ENCODE measurements around the gene ZNRF2. TPM values are rescaled to one million over a fixed set of nuclear protein-coding genes. Genes with fewer than 3 reads are reported as not detected.
"Not testable (repeated sequence)": the region's sequence is repeated elsewhere in the genome, so short reads cannot be mapped to it uniquely, and the experiment has no call there.

Gene ZNRF2
- total RNA-seq, 4 donors from 2014 or later = 27.2 to 43.6 (median 36.5) TPM

DNA sequence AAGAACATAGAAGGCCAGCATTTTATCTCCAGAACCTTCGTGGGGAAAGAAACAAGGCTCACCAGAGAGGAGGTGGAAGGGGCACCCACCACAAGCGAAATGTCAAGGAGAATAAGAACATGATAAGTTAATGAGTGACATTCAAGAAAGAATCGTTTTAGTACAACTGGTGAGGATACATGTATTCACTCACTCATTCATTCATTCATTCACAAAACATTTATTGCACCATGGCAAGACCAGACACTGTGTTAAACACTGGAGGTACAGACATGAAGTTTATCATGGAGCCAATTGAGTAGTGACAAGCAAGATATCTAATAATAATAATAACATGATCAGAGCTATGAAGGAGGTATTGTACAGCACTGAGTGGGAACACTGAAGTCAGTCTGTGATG is 1.7 kb upstream of the ZNRF2 start:
- H3K4me1 ChIP-seq = peaks cover 0 to 19% (median 5%) of the 10 kb centered on the region in 4 donors
- no peaks in the 10 kb centered on the region for H3K9me3 ChIP-seq
- H3K27me3 ChIP-seq = no peaks in the 10 kb centered on the region
- no peaks in the 10 kb centered on the region for H3K36me3 ChIP-seq
- TF ChIP-seq, protein P1, sequence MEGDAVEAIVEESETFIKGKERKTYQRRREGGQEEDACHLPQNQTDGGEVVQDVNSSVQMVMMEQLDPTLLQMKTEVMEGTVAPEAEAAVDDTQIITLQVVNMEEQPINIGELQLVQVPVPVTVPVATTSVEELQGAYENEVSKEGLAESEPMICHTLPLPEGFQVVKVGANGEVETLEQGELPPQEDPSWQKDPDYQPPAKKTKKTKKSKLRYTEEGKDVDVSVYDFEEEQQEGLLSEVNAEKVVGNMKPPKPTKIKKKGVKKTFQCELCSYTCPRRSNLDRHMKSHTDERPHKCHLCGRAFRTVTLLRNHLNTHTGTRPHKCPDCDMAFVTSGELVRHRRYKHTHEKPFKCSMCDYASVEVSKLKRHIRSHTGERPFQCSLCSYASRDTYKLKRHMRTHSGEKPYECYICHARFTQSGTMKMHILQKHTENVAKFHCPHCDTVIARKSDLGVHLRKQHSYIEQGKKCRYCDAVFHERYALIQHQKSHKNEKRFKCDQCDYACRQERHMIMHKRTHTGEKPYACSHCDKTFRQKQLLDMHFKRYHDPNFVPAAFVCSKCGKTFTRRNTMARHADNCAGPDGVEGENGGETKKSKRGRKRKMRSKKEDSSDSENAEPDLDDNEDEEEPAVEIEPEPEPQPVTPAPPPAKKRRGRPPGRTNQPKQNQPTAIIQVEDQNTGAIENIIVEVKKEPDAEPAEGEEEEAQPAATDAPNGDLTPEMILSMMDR (IDR thresholded peaks at IDR 0.05) = no peak
- no peak for TF ChIP-seq POLR2A (IDR thresholded peaks at IDR 0.05)
- peak overlapping the region in 2 of 4 donors; percentile 42 to 100 for H3K27ac ChIP-seq
- no peak overlapping the region for H3K4me3 ChIP-seq
- DNase-seq = no peak

DNA sequence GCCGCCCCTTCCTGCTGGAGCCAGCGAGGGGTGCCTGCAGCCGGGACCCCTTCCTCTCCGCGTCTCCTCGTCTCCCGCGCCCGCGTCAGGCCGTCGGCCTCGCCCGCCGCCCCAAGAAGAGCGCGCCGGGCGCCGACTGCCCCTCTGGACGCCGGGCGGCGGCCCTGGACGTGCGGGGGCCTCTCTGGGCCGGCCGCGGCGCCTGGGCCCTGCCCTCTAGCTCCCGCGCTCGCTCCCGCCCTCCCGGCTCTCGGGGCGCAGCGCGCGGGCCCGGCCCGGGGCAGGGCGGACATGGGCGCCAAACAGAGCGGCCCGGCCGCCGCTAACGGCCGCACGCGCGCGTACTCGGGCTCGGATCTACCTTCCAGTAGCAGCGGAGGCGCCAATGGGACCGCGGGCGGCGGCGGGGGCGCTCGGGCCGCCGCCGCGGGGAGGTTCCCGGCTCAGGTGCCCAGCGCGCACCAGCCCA is 704 bp downstream of the ZNRF2 start:
- peak in 1 of 2 donors; percentile 33 for TF ChIP-seq POLR2A (IDR thresholded peaks at IDR 0.05)
- TF ChIP-seq, protein P1 (IDR thresholded peaks at IDR 0.05) = no peak
- peak in 2 of 3 donors; percentile 66 to 80 for DNase-seq
- Histone ChIP-seq H3K27me3 (no peaks in the 10 kb centered on the region), H3K9me3 (no peaks in the 10 kb centered on the region), H3K4me1 (peaks cover 0 to 26% (median 6%) of the 10 kb centered on the region in 4 donors), H3K4me3 (peak overlapping the region; percentile 74 to 96 (median 90)), H3K27ac (peak overlapping the region; percentile 99 to 100 (median 100)), H3K36me3 (no peaks in the 10 kb centered on the region)

DNA sequence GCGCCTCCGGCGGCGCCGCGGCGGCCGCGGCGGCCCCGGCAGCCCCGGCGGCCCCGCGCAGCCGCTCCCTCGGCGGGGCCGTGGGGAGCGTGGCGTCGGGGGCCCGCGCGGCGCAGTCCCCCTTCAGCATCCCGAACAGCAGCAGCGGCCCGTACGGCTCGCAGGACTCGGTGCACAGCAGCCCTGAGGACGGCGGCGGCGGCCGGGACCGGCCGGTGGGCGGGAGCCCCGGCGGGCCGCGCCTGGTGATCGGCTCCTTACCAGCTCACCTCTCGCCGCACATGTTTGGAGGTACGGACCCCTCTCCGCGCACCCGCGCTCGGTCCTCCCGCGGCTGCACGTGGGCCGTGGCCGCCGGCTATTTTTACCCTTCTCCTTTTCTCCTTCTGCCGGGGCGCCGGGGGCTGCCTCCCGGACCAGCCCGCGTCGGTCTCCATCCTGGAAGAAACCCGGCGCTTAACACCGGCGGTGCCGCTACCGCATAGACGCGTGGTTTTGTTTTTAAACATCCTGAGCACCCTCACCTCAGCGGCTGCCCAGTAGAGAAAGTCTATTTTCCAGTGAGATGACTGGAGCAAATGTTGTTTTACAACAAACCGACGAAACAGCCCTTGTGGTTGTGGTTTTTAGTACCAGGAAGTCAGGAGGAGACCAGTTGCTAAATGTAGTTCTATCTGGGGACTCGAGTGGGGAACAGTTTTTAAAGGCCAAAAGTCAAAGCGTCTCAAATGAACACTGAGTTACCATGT is 1.3 kb downstream of the ZNRF2 start:
- peak; percentile 53 to 78 (median 64) for DNase-seq
- peak overlapping the region; percentile 99 to 100 (median 100) for H3K27ac ChIP-seq
- TF ChIP-seq, protein P1 (IDR thresholded peaks at IDR 0.05) = no peak
- no peak for TF ChIP-seq POLR2A (IDR thresholded peaks at IDR 0.05)
- no peaks in the 10 kb centered on the region for H3K27me3 ChIP-seq
- peaks cover 0 to 28% (median 6%) of the 10 kb centered on the region in 4 donors for H3K4me1 ChIP-seq
- no peaks in the 10 kb centered on the region for H3K36me3 ChIP-seq
- H3K4me3 ChIP-seq = peak overlapping the region; percentile 74 to 96 (median 90)
- H3K9me3 ChIP-seq = no peaks in the 10 kb centered on the region

DNA sequence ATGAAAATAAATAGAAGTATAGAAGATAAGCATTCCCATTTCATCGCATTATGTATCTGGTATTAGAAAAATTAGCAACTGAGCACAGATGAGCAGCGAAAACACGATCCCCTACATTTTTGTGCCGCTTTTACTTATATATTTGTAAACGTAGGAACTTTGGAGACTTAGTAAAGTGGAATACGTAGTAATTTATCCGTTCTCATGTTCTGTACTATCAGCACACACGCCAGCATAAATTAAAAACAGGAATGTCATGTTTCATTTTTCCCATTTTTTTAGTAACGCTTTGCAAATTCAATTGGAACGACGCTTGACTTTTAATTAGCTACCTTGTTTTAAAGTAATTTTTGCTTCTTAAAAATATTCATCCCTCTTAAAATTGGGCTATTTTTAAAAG is 2.4 kb downstream of the ZNRF2 start:
- Histone ChIP-seq H3K27ac (peak overlapping the region in 3 of 4 donors; percentile 99 to 100 (median 100)), H3K36me3 (no peaks in the 10 kb centered on the region), H3K4me1 (peaks cover 0 to 36% (median 6%) of the 10 kb centered on the region in 4 donors), H3K27me3 (no peaks in the 10 kb centered on the region), H3K9me3 (no peaks in the 10 kb centered on the region), H3K4me3 (peak overlapping the region; percentile 74 to 96 (median 90))
- DNase-seq = no peak
- TF ChIP-seq, protein P1 (IDR thresholded peaks at IDR 0.05) = no peak
- TF ChIP-seq POLR2A (IDR thresholded peaks at IDR 0.05) = no peak

DNA sequence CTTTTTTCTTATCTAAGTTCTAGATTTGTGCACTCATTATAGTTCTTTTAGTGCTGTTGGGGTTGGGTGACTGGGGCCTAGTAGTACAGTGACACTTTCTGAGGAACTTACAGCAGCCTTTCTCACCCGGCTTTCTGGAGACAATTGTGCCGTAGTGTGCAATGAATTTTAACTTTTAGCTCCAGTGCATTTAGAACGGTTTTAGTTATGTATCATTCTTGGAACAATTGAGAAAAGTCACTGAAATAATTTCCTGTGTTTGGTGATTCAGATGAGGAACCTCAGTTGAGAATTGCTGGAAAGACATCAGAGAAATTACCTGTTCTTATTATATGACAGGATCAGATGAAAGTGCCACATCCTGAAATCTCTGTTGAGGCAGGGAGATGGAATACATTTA is 3.2 kb downstream of the ZNRF2 start:
- Histone ChIP-seq H3K4me1 (peaks cover 0 to 30% (median 6%) of the 10 kb centered on the region in 4 donors), H3K4me3 (peak overlapping the region in 2 of 4 donors; percentile 94 to 96), H3K27ac (peak overlapping the region in 1 of 4 donors; percentile 12)
- not testable (repeated sequence) for DNase-seq, H3K36me3 ChIP-seq, H3K27me3 ChIP-seq, H3K9me3 ChIP-seq

DNA sequence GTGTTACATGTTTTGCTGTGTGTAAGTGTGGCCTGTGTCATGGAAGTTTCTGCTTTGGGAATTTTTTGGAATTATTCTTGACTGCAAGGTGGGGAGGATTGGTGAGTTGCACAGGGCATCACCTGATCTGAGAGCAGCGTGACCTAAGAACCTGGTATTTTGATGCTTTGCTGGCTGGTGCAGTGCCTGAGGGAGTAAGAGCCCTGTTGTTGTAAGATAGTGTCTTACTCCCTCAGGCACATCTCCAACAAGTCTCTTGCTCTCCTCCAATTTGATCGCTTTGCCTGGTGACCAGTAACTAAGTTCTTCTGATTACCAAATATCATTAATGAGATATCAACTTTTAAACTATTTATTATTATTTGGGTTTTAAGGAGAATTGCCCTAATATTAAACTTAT is 5.2 kb downstream of the ZNRF2 start:
- not testable (repeated sequence) for H3K36me3 ChIP-seq, H3K27me3 ChIP-seq, H3K9me3 ChIP-seq, H3K4me3 ChIP-seq, DNase-seq
- H3K4me1 ChIP-seq = peaks cover 0 to 30% (median 3%) of the 10 kb centered on the region in 4 donors
- H3K27ac ChIP-seq = peak overlapping the region in 2 of 4 donors; percentile 10 to 12
